Loucy (cell line): ENCODE results near the gene SMYD2.

Experiments used
- H2AFZ ChIP-seq: fragments of 200-600 bp; sonication (generic); 2 replicates; pipeline ENCODE4 v1.6.0; 2016; ENCODE audit warnings: antibody characterized with exemption, mild to moderate bottlenecking, low read length, moderate library complexity
- H3F3A ChIP-seq: fragments of 200-600 bp; 2 replicates; pipeline ENCODE4 v1.6.0; 2016; ENCODE audit warnings: antibody characterized with exemption, low read depth, mild to moderate bottlenecking
- H3K27me3 ChIP-seq: fragments of 200-600 bp; sonication (generic); 2 replicates; pipeline ENCODE4 v1.6.1; 2014; ENCODE audit warnings: low read length, mild to moderate bottlenecking; ENCODE audit not compliant: insufficient read depth, poor library complexity, severe bottlenecking
- H3K36me3 ChIP-seq: fragments of 200-600 bp; sonication (generic); 2 replicates; pipeline ENCODE4 v1.6.1; 2016; ENCODE audit warnings: low read length; ENCODE audit not compliant: insufficient read depth
- H3K4me1 ChIP-seq: fragments of 200-600 bp; sonication (generic); 2 replicates; pipeline ENCODE4 v1.5.1; 2014; ENCODE audit warnings: low read length, mild to moderate bottlenecking; ENCODE audit not compliant: insufficient read depth, poor library complexity, severe bottlenecking
- H3K4me2 ChIP-seq: fragments of 200-600 bp; sonication (generic); 2 replicates; pipeline ENCODE4 v1.6.0; 2014; ENCODE audit warnings: antibody characterized with exemption, low read length, low read depth, mild to moderate bottlenecking; ENCODE audit not compliant: poor library complexity, severe bottlenecking
- H3K4me3 ChIP-seq: fragments of 200-600 bp; sonication (generic); 2 replicates; pipeline ENCODE4 v1.5.1; 2014; ENCODE audit warnings: low read length, mild to moderate bottlenecking, mixed read lengths; ENCODE audit not compliant: poor library complexity, severe bottlenecking
- H3K79me2 ChIP-seq: fragments of 200-600 bp; sonication (generic); 2 replicates; pipeline ENCODE4 v1.6.1; 2014; ENCODE audit warnings: low read length; ENCODE audit not compliant: insufficient read depth
- H3K9ac ChIP-seq: fragments of 200-600 bp; sonication (generic); 2 replicates; pipeline ENCODE4 v1.6.0; 2014; ENCODE audit warnings: mild to moderate bottlenecking, low read depth, low read length, moderate library complexity; ENCODE audit not compliant: poor library complexity, severe bottlenecking
- H3K9me2 ChIP-seq: fragments of 200-600 bp; sonication (generic); replicated peaks from 2 replicates; pipeline ENCODE4 v1.6.1; 2016; ENCODE audit warnings: low read depth, low read length, mixed read lengths
- H3K9me3 ChIP-seq: fragments of 200-600 bp; sonication (generic); 2 replicates; pipeline ENCODE4 v1.6.1; 2014; ENCODE audit warnings: mild to moderate bottlenecking, antibody characterized with exemption, low read length, low read depth; ENCODE audit not compliant: insufficient read depth
- H4K20me1 ChIP-seq: fragments of 200-600 bp; sonication (generic); 2 replicates; pipeline ENCODE4 v1.6.0; 2014; ENCODE audit warnings: antibody characterized with exemption, low read length, mild to moderate bottlenecking; ENCODE audit not compliant: insufficient read depth, poor library complexity, severe bottlenecking
- CTCF ChIP-seq: fragments of 200-600 bp; sonication (generic); conservative IDR thresholded peaks from 2 replicates; pipeline ENCODE4 v1.5.1; 2014; ENCODE audit warnings: mild to moderate bottlenecking, antibody characterized with exemption, low read length
- EZH2phosphoT487 ChIP-seq: fragments of 200-600 bp; IDR thresholded peaks from 2 replicates; pipeline ENCODE4 v1.6.1; 2018; ENCODE audit warnings: antibody characterized with exemption, mild to moderate bottlenecking, moderate library complexity, borderline replicate concordance

The SMYD2 gene

GRCh38 chr1:214377886-214378285, 96.9 kb downstream of the SMYD2 start:
- H3K9me3 ChIP-seq, result no peaks in the 10 kb centered on the region
- H3K4me1 ChIP-seq, result no peaks in the 10 kb centered on the region
- no peak for TF ChIP-seq EZH2phosphoT487
- TF ChIP-seq CTCF, result no peak
- no peak overlapping the region for H3K4me3 ChIP-seq
- no peaks in the 10 kb centered on the region for H3K79me2 ChIP-seq
- no peaks in the 10 kb centered on the region for H4K20me1 ChIP-seq
- no peak overlapping the region for H3K4me2 ChIP-seq
- H3K27me3 ChIP-seq, result no peaks in the 10 kb centered on the region
- H3F3A ChIP-seq, result no peaks in the 10 kb centered on the region
- peaks cover 4% of the 10 kb centered on the region; the same call in 1 of the 2 replicates for H3K36me3 ChIP-seq
- H3K9ac ChIP-seq, result no peak overlapping the region
- no peaks in the 10 kb centered on the region for H3K9me2 ChIP-seq
- H2AFZ ChIP-seq, result no peak overlapping the region

- Histone ChIP-seq H3K4me3 (no peak overlapping the region), H3K27me3 (no peaks in the 10 kb centered on the region), H3K9me3 (no peaks in the 10 kb centered on the region), H3K9ac (no peak overlapping the region), H4K20me1 (no peaks in the 10 kb centered on the region), H3F3A (no peaks in the 10 kb centered on the region), H3K4me1 (no peaks in the 10 kb centered on the region), H2AFZ (no peak overlapping the region), H3K36me3 (peaks cover 10% of the 10 kb centered on the region; the same call in 1 of the 2 replicates), H3K79me2 (no peaks in the 10 kb centered on the region), H3K9me2 (no peaks in the 10 kb centered on the region), H3K4me2 (no peak overlapping the region)
- TF ChIP-seq EZH2phosphoT487, result no peak
- no peak for TF ChIP-seq CTCF
Measured at GRCh38 chr1:214378492-214378891, 97.5 kb downstream of the SMYD2 start.

- no peaks in the 10 kb centered on the region for H3K4me1 ChIP-seq
- H2AFZ ChIP-seq, result no peak overlapping the region
- no peaks in the 10 kb centered on the region for H3F3A ChIP-seq
- no peaks in the 10 kb centered on the region for H3K79me2 ChIP-seq
- H3K4me2 ChIP-seq, result no peak overlapping the region
- no peak overlapping the region for H3K9ac ChIP-seq
- no peaks in the 10 kb centered on the region for H3K9me2 ChIP-seq
- no peak overlapping the region for H3K4me3 ChIP-seq
- H3K36me3 ChIP-seq, result peaks cover 17% of the 10 kb centered on the region; the same call in 1 of the 2 replicates
- no peaks in the 10 kb centered on the region for H3K27me3 ChIP-seq
- no peaks in the 10 kb centered on the region for H3K9me3 ChIP-seq
- no peaks in the 10 kb centered on the region for H4K20me1 ChIP-seq
- no peak for TF ChIP-seq EZH2phosphoT487
- no peak for TF ChIP-seq CTCF
Measured at GRCh38 chr1:214379236-214379970, 98.4 kb downstream of the SMYD2 start.
